Smooth muscle cell (in vitro differentiated cells): ENCODE data around the gene TMTC3. TPM values are rescaled to one million over a fixed set of nuclear protein-coding genes. Genes with fewer than 3 reads are reported as not detected.
A peak's percentile ranks its signal among the peaks of the same experiment; 100 is the strongest.

ENCODE experiments used
- DNase-seq: peaks from one replicate; lab custom pipeline; 2025; ENCODE audit not compliant: unreplicated experiment; lab: John Stamatoyannopoulos, UW
- H2AFZ ChIP-seq: fragments of 200-600 bp; sonication (generic); 2 replicates; pipeline ENCODE4 v1.6.0; 2016; ENCODE audit warnings: antibody characterized with exemption, low read depth, mild to moderate bottlenecking
- H3F3A ChIP-seq: fragments of 200-600 bp; sonication (generic); 2 replicates; pipeline ENCODE4 v1.6.0; 2017; ENCODE audit warnings: antibody characterized with exemption, low read depth
- H3K27ac ChIP-seq: fragments of 200-600 bp; sonication (generic); 2 replicates; pipeline ENCODE4 v1.5.1; 2016; ENCODE audit warnings: low read depth, mild to moderate bottlenecking
- H3K27me3 ChIP-seq: fragments of 200-600 bp; sonication (generic); 2 replicates; pipeline ENCODE4 v1.6.1; 2016; ENCODE audit warnings: low read depth, mild to moderate bottlenecking
- H3K36me3 ChIP-seq: fragments of 200-600 bp; sonication (generic); 2 replicates; pipeline ENCODE4 v1.5.1; 2016; ENCODE audit warnings: low read depth
- H3K4me1 ChIP-seq: fragments of 200-600 bp; sonication (generic); 2 replicates; pipeline ENCODE4 v1.5.1; 2016; ENCODE audit warnings: low read depth
- H3K4me2 ChIP-seq: fragments of 200-600 bp; sonication (generic); 2 replicates; pipeline ENCODE4 v1.6.0; 2016; ENCODE audit warnings: mild to moderate bottlenecking
- H3K4me3 ChIP-seq: fragments of 200-600 bp; sonication (generic); 2 replicates; pipeline ENCODE4 v1.5.1; 2016; ENCODE audit warnings: mild to moderate bottlenecking
- H3K79me2 ChIP-seq: fragments of 200-600 bp; sonication (generic); 2 replicates; pipeline ENCODE4 v1.6.0; 2016; ENCODE audit warnings: low read depth, mild to moderate bottlenecking
- H3K9ac ChIP-seq: fragments of 200-600 bp; sonication (generic); 2 replicates; pipeline ENCODE4 v1.6.0; 2016; ENCODE audit warnings: low read depth
- H3K9me3 ChIP-seq: fragments of 200-600 bp; sonication (generic); replicated peaks from 2 replicates; pipeline ENCODE4 v1.5.1; 2016; ENCODE audit warnings: low read depth
- H4K20me1 ChIP-seq: fragments of 200-600 bp; sonication (generic); 2 replicates; pipeline ENCODE4 v1.6.0; 2016; ENCODE audit warnings: low read depth
- WGBS: methylation state at CpG from one replicate; pipeline ENCODE4 v1.1.7; 2016; ENCODE audit warnings: low lambda C conversion rate; 5-methylcytosine and 5-hydroxymethylcytosine counted together
- polyA plus RNA-seq: library from polyadenylated mRNA; unstranded; fragments of >200 nt; fragmentation: Nextera tagmentation; extraction: Ambion mirVana; gene quantifications from 2 replicates; pipeline ENCODE4 v1.2.1, GENCODE V29; 2016
- total RNA-seq: library from RNA; depleted of rRNA; stranded (reverse); fragments of >200 nt; gene quantifications from 2 replicates; pipeline ENCODE4 v1.2.3, GENCODE V29; 2014
- TF ChIP-seq, protein P1 (sequence below): fragments of 200-600 bp; sonication (generic); IDR thresholded peaks from 2 replicates; pipeline ENCODE4 v1.5.1; 2017; ENCODE audit warnings: borderline replicate concordance, mild to moderate bottlenecking, antibody characterized with exemption; ENCODE audit not compliant: insufficient read depth, poor library complexity, severe bottlenecking

The TMTC3 gene
- total and polyA plus RNA-seq, 2 experiments from 2014 or later, result 8.7 to 49.3 TPM

DNA sequence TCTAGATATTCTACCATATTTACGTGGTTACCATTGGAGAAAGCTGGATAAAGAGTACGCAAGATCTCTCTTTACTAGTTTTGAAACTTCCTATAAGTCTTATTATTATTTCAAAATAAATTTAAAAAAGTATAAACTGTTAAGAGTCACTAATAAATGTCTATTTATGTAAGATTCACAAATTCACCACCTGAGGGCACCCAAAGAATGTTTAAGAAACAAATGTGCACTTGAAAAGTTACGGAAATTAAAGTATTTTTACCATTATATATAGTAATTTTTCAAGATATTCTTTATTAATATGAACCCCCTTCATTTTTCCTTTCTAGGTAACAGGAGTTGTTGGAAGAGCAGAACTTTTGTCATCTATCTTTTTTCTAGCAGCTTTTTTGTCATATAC lies 11.9 kb downstream of the TMTC3 start:
- no peak overlapping the region for H3K27ac ChIP-seq
- no peak overlapping the region for H2AFZ ChIP-seq
- peaks cover 11% of the 10 kb centered on the region for H4K20me1 ChIP-seq
- no peak overlapping the region for H3K4me3 ChIP-seq
- H3K36me3 ChIP-seq, result no peaks in the 10 kb centered on the region
- no peak overlapping the region for H3K4me2 ChIP-seq
- no peaks in the 10 kb centered on the region for H3K27me3 ChIP-seq
- H3K9me3 ChIP-seq, result no peaks in the 10 kb centered on the region
- H3F3A ChIP-seq, result no peaks in the 10 kb centered on the region
- peaks cover 3% of the 10 kb centered on the region for H3K79me2 ChIP-seq
- no peaks in the 10 kb centered on the region for H3K4me1 ChIP-seq
- WGBS, result 92% methylated on average over 3 of the region's 3 CpGs
- H3K9ac ChIP-seq, result no peak overlapping the region
- no peak for DNase-seq
- TF ChIP-seq, protein P1, sequence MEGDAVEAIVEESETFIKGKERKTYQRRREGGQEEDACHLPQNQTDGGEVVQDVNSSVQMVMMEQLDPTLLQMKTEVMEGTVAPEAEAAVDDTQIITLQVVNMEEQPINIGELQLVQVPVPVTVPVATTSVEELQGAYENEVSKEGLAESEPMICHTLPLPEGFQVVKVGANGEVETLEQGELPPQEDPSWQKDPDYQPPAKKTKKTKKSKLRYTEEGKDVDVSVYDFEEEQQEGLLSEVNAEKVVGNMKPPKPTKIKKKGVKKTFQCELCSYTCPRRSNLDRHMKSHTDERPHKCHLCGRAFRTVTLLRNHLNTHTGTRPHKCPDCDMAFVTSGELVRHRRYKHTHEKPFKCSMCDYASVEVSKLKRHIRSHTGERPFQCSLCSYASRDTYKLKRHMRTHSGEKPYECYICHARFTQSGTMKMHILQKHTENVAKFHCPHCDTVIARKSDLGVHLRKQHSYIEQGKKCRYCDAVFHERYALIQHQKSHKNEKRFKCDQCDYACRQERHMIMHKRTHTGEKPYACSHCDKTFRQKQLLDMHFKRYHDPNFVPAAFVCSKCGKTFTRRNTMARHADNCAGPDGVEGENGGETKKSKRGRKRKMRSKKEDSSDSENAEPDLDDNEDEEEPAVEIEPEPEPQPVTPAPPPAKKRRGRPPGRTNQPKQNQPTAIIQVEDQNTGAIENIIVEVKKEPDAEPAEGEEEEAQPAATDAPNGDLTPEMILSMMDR, result peak; percentile 51

DNA sequence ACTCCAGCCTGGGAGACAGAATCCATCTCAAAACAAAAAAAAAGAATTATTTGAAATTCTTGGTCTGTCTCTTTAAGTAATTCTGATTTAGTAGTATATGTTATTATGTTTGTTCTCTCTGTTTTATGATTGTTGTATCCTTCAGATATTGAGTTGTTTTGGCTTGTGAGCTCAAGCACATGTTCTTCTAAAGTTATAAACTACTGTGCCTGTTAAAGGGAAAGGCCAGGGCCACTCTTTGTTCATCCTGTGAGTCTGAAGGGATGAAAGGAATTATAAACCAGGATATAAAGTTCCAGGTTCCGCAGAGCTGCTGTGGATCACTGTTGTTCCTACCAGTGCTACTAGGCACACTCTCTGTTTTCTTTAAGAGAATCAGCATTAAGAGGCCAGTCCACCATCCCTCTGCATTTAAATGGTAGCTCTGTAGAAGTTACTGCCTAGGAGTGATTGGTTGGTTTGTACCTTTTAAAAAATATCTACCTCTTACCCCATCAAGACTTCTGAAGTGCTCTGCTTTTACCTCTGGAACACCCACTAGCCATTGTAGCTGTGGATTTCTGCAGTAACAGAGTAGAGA lies 14.1 kb downstream of the TMTC3 start:
- Histone ChIP-seq H4K20me1 (peaks cover 11% of the 10 kb centered on the region), H3K4me2 (no peak overlapping the region), H3K9ac (no peak overlapping the region), H3K27me3 (no peaks in the 10 kb centered on the region), H3K27ac (no peak overlapping the region), H3K79me2 (no peaks in the 10 kb centered on the region), H3K4me3 (no peak overlapping the region), H2AFZ (no peak overlapping the region), H3K4me1 (no peaks in the 10 kb centered on the region), H3K9me3 (no peaks in the 10 kb centered on the region), H3F3A (no peaks in the 10 kb centered on the region), H3K36me3 (no peaks in the 10 kb centered on the region)
- 71% methylated on average over 1 of the region's 1 CpG for WGBS
- TF ChIP-seq, protein P1, result no peak
- DNase-seq, result no peak

DNA sequence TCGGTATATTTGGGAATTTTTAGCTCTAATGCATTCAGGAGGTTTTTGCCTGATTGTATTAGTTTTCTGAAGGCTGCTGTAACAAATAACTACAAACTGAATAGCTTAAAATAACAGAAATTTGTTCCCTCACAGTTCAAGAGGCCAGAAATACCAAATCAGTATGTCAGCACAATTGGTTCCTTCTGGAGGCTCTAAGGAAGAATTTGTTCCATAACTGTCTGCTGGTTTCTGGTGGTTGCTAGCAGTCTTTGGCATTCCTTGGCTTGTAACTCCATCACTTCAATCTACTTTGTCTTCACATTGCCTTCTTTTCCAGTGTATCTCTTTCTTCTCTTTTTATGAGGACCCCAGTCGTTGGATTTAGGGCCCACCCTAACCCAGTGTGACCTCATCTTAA lies 21.3 kb downstream of the TMTC3 start:
- H3K4me2 ChIP-seq, result no peak overlapping the region
- no peak for DNase-seq
- H3K27ac ChIP-seq, result no peak overlapping the region
- H3K4me1 ChIP-seq, result no peaks in the 10 kb centered on the region
- H3F3A ChIP-seq, result no peaks in the 10 kb centered on the region
- WGBS, result 94% methylated on average over 2 of the region's 2 CpGs
- H3K9me3 ChIP-seq, result no peaks in the 10 kb centered on the region
- H3K36me3 ChIP-seq, result peaks cover 6% of the 10 kb centered on the region
- H3K4me3 ChIP-seq, result no peak overlapping the region
- H3K9ac ChIP-seq, result no peak overlapping the region
- no peaks in the 10 kb centered on the region for H4K20me1 ChIP-seq
- H2AFZ ChIP-seq, result no peak overlapping the region
- no peaks in the 10 kb centered on the region for H3K79me2 ChIP-seq
- no peaks in the 10 kb centered on the region for H3K27me3 ChIP-seq
- TF ChIP-seq, protein P1, result no peak

DNA sequence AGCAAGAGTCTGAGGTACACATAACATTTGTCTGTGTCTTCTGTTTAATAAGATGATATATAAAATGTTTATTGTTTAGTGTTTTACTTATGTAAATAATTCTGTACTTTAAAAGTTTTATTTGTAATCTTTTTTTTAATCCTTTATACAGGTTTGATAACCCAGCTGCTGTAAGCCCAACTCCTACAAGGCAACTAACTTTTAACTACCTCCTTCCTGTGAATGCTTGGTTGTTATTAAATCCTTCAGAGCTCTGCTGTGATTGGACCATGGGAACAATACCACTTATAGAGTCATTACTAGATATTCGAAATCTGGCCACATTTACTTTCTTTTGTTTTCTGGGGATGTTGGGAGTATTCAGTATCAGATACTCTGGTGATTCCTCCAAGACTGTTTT lies 24.1 kb downstream of the TMTC3 start:
- no peak for DNase-seq
- Histone ChIP-seq H3F3A (no peaks in the 10 kb centered on the region), H3K79me2 (no peaks in the 10 kb centered on the region), H3K9ac (no peak overlapping the region), H3K36me3 (peaks cover 6% of the 10 kb centered on the region), H3K9me3 (no peaks in the 10 kb centered on the region), H3K4me3 (no peak overlapping the region), H3K4me1 (no peaks in the 10 kb centered on the region), H3K27me3 (no peaks in the 10 kb centered on the region), H4K20me1 (no peaks in the 10 kb centered on the region), H2AFZ (no peak overlapping the region), H3K4me2 (no peak overlapping the region), H3K27ac (no peak overlapping the region)
- 94% methylated on average over 1 of the region's 1 CpG for WGBS
- TF ChIP-seq, protein P1, result no peak
